Measurements from ENCODE around the gene FCN1.

Gene FCN1

GRCh38 chr9:134891053-134891452, 26.7 kb downstream of the FCN1 start:
- no peak for DNase-seq
- Mint-ChIP-seq H3K36me3 (ENCODE audit: low read depth) (no peaks in the 10 kb centered on the region), H3K27ac (no peak overlapping the region)

GRCh38 chr9:134890155-134890495, 27.6 kb downstream of the FCN1 start:
- DNase-seq: no peak
- peaks cover 22% of the 10 kb centered on the region for H3K9me3 Mint-ChIP-seq
- H3K4me1 Mint-ChIP-seq: peaks cover 21% of the 10 kb centered on the region
- no peak overlapping the region for H3K4me3 Mint-ChIP-seq
- TF ChIP-seq, protein P1, sequence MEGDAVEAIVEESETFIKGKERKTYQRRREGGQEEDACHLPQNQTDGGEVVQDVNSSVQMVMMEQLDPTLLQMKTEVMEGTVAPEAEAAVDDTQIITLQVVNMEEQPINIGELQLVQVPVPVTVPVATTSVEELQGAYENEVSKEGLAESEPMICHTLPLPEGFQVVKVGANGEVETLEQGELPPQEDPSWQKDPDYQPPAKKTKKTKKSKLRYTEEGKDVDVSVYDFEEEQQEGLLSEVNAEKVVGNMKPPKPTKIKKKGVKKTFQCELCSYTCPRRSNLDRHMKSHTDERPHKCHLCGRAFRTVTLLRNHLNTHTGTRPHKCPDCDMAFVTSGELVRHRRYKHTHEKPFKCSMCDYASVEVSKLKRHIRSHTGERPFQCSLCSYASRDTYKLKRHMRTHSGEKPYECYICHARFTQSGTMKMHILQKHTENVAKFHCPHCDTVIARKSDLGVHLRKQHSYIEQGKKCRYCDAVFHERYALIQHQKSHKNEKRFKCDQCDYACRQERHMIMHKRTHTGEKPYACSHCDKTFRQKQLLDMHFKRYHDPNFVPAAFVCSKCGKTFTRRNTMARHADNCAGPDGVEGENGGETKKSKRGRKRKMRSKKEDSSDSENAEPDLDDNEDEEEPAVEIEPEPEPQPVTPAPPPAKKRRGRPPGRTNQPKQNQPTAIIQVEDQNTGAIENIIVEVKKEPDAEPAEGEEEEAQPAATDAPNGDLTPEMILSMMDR (IDR thresholded peaks at IDR 0.05): no peak
- no peaks in the 10 kb centered on the region for H3K36me3 Mint-ChIP-seq (ENCODE audit: low read depth)
- no peak overlapping the region for H3K27ac Mint-ChIP-seq
- no peaks in the 10 kb centered on the region for H3K27me3 Mint-ChIP-seq (ENCODE audit: low read depth, poor library complexity)

More at GRCh38 chr9:134891053-134891452, 26.7 kb downstream of the FCN1 start:
- Mint-ChIP-seq H3K9me3 (peaks cover 26% of the 10 kb centered on the region), H3K27me3 (ENCODE audit: low read depth, poor library complexity) (no peaks in the 10 kb centered on the region), H3K4me3 (no peak overlapping the region), H3K4me1 (peaks cover 25% of the 10 kb centered on the region)
- TF ChIP-seq, protein P1 (IDR thresholded peaks at IDR 0.05): no peak

GRCh38 chr9:134889386-134890154, 28.1 kb downstream of the FCN1 start:
- H3K36me3 Mint-ChIP-seq (ENCODE audit: low read depth): no peaks in the 10 kb centered on the region
- no peak for DNase-seq
- H3K27me3 Mint-ChIP-seq (ENCODE audit: low read depth, poor library complexity): no peaks in the 10 kb centered on the region
- peaks cover 20% of the 10 kb centered on the region for H3K4me1 Mint-ChIP-seq
- H3K4me3 Mint-ChIP-seq: no peak overlapping the region
- TF ChIP-seq, protein P1 (IDR thresholded peaks at IDR 0.05): no peak
- H3K27ac Mint-ChIP-seq: no peak overlapping the region
- peaks cover 17% of the 10 kb centered on the region for H3K9me3 Mint-ChIP-seq

GRCh38 chr9:134888603-134889190, 29.0 kb downstream of the FCN1 start:
- Mint-ChIP-seq H3K27ac (no peak overlapping the region), H3K9me3 (peaks cover 9% of the 10 kb centered on the region), H3K4me1 (peaks cover 20% of the 10 kb centered on the region), H3K4me3 (no peak overlapping the region), H3K36me3 (ENCODE audit: low read depth) (no peaks in the 10 kb centered on the region), H3K27me3 (ENCODE audit: low read depth, poor library complexity) (no peaks in the 10 kb centered on the region)
- DNase-seq: no peak
- TF ChIP-seq, protein P1 (IDR thresholded peaks at IDR 0.05): no peak

DNA sequence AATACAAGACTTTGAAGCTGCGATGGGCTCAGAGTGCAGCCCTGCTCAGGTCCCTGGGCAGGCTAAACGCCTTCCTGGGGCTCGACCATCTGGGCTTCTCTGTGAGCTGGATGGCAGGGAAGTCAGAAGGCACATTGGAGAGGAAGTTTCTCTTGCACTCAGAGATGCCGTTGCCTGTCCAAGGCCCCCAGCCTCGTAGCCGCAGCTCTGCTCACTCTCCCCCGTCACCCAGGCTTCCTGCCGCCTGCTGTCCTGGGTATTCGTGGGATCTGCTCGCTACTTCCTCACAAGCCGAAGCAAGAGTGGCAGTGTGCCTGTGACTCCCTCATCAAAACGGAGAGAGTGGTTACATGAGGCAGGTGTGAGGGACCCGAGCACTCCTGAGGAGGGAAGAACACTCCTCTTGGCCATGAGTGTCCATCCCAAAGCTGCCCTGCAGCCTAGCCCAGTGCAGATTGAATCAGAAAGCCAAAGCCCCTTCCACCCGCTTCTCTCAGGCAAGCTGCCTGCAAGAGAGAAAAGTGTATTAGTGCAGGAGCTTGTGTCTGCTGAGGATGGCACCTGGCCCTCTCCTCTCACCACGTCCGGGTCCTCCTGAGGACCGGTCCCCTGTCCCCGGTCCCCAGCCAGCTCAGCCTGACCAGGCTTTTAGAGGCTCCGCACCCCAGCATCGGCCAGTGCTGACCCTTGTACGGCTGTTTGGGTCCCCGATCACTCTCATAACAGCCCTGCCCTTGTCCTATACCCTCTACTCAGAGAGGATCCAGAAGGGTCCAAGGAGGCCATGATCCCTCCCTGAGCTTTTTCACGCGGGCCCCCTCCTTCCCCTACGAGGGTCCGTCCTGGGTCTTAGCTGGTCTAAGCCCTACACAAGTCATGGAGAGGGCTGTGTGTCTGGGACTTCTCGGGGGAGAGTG, 29.8 kb downstream of the FCN1 start:
- TF ChIP-seq, protein P1 (IDR thresholded peaks at IDR 0.05): no peak
- peak overlapping the region; percentile 19 for H3K27ac Mint-ChIP-seq
- peaks cover under 1% of the 10 kb centered on the region for H3K27me3 Mint-ChIP-seq (ENCODE audit: low read depth, poor library complexity)
- H3K4me3 Mint-ChIP-seq: no peak overlapping the region
- H3K9me3 Mint-ChIP-seq: peaks cover 3% of the 10 kb centered on the region
- H3K4me1 Mint-ChIP-seq: peaks cover 20% of the 10 kb centered on the region
- no peaks in the 10 kb centered on the region for H3K36me3 Mint-ChIP-seq (ENCODE audit: low read depth)
- no peak for DNase-seq

Measured in nephron progenitor cell (in vitro differentiated cells).